Activated CD8-positive, alpha-beta T cell treated with anti-CD3 and anti-CD28 coated beads for 36 hours (primary cell): ENCODE data around the gene KLHL26. TPM values are rescaled to one million over a fixed set of nuclear protein-coding genes. Genes with fewer than 3 reads are reported as not detected.

Experiments
- ATAC-seq: fragments of 200-7000 bp; cut with Tn5 transposase; one replicate; pipeline ENCODE4 v1.10.0; 2021; ENCODE audit warnings: mild to moderate bottlenecking, moderate library complexity
- CTCF ChIA-PET: fragments of 350-600 bp; sonication (Branson Sonifier 250); formaldehyde crosslinking; loops from one replicate; lab custom pipeline; 2021; ENCODE audit warnings: antibody characterized with exemption; lab: Charles Lee
- POLR2A ChIA-PET: fragments of 350-600 bp; sonication (Branson Sonifier 250); formaldehyde crosslinking; loops from one replicate; lab custom pipeline; 2021; ENCODE audit warnings: antibody characterized with exemption; lab: Charles Lee
- DNase-seq: peaks from one replicate; pipeline ENCODE4 v3.0.0-alpha.2; 2020
- H3K27ac Mint-ChIP-seq: one replicate; pipeline ENCODE4 v1.8.0; 2021; ENCODE audit warnings: mild to moderate bottlenecking, mixed read lengths
- H3K27me3 Mint-ChIP-seq: one replicate; pipeline ENCODE4 v1.8.0; 2021; ENCODE audit warnings: mixed read lengths
- H3K36me3 Mint-ChIP-seq: one replicate; pipeline ENCODE4 v1.8.0; 2021; ENCODE audit warnings: low read depth, mixed read lengths
- H3K4me1 Mint-ChIP-seq: one replicate; pipeline ENCODE4 v1.8.0; 2021; ENCODE audit warnings: low read depth, mixed read lengths
- H3K4me3 Mint-ChIP-seq: one replicate; pipeline ENCODE4 v1.8.0; 2021; ENCODE audit warnings: mild to moderate bottlenecking, moderate library complexity, mixed read lengths
- H3K9me3 Mint-ChIP-seq: one replicate; pipeline ENCODE4 v1.8.0; 2021; ENCODE audit warnings: mixed read lengths
- intact Hi-C: fragments of 100-400 bp; cut with micrococcal nuclease; formaldehyde crosslinking; loops from one replicate; pipeline ENCODE4 v1.10.0; 2022
- total RNA-seq, 2 experiments: library from RNA; stranded (reverse); gene quantifications; one replicate each; pipeline ENCODE4 v1.2.3, GENCODE V29; 2021
- TF ChIP-seq, protein P1 (sequence below): fragments of 200-600 bp; IDR thresholded peaks from one replicate; pipeline ENCODE4 v1.8.0; 2022; ENCODE audit warnings: antibody characterized with exemption, mild to moderate bottlenecking

KLHL26 gene
- total RNA-seq, 2 experiments from 2014 or later, result 10.3 to 10.8 TPM

DNA sequence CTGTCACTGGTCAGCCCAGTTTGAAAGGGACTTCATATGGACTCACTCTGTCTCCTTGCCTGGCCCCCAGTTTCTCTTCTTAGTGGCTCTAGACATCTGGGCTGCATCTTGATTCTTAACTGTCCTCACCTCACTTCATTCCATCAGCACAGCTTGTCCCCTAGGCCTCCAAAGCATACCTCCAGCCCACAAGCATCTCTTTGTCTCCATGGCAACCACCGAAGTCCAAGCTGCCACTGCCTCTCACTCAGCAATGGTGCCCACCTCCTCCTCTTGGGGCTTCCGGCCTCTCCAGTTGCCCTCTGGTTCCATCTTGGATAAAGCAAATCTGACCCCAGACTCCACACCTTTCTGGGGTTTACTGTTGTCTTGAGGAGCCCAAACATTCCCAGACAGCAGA is 9.9 kb upstream of the KLHL26 start:
- intact Hi-C loops, result no loop called here
- no peaks in the 10 kb centered on the region for H3K36me3 Mint-ChIP-seq
- ChIA-PET CTCF (interaction anchor here (1.3 kb wide), 1 partner anchor 36 kb away, joined by 3 read pairs; no protein-coding TSS in a partner anchor), POLR2A (no interaction called here)
- no peak overlapping the region for H3K27ac Mint-ChIP-seq
- no peaks in the 10 kb centered on the region for H3K27me3 Mint-ChIP-seq
- no peaks in the 10 kb centered on the region for H3K4me1 Mint-ChIP-seq
- no peaks in the 10 kb centered on the region for H3K9me3 Mint-ChIP-seq
- ATAC-seq (no peak), DNase-seq (no peak)
- no peak overlapping the region for H3K4me3 Mint-ChIP-seq
- TF ChIP-seq, protein P1, sequence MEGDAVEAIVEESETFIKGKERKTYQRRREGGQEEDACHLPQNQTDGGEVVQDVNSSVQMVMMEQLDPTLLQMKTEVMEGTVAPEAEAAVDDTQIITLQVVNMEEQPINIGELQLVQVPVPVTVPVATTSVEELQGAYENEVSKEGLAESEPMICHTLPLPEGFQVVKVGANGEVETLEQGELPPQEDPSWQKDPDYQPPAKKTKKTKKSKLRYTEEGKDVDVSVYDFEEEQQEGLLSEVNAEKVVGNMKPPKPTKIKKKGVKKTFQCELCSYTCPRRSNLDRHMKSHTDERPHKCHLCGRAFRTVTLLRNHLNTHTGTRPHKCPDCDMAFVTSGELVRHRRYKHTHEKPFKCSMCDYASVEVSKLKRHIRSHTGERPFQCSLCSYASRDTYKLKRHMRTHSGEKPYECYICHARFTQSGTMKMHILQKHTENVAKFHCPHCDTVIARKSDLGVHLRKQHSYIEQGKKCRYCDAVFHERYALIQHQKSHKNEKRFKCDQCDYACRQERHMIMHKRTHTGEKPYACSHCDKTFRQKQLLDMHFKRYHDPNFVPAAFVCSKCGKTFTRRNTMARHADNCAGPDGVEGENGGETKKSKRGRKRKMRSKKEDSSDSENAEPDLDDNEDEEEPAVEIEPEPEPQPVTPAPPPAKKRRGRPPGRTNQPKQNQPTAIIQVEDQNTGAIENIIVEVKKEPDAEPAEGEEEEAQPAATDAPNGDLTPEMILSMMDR, result no peak

DNA sequence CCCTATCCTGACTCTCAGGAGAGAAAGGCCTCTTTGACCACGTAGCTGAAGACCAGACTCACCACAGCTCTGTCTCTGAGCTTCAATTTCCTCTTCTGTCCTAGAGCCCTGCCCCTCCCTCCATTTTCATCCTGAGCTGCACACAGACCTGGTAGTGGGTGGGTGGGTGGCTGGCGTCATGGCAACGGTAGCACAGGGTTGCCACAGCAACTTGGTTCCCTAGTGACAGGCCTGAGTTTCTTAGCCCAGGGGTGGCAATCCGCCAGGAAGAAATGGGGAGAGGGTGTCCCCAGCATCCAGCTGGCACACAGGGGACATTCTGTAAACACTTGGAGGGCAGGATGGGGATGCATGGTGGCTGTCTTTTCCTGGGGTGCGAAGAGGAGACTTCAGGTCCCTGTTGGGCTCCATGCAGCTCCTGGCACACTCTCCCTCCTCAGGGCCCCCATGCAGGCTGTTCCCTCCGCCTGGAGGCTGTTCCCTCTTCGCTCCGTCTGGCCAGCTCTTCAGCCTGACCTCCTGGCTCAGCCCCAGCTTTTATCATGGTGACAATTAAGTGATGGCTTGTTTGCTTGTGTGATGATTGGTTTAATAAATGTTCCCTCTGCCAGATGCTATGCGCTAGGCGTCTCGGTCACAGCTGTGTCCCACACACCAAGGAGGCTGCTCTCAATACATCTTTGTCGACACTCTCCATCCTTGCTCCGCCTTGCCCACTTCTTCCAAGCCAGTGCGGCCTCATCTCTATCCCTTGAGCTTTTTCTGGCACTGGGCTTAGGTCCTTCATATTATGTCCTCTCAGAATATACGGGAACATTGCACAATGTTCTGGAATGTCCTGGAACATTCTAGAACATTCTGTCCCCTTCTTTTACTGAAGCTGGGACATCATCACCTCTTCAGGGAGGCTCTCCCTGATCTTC is 7.4 kb upstream of the KLHL26 start:
- no peak overlapping the region for H3K27ac Mint-ChIP-seq
- no peaks in the 10 kb centered on the region for H3K27me3 Mint-ChIP-seq
- DNase-seq (no peak), ATAC-seq (no peak)
- H3K9me3 Mint-ChIP-seq, result no peaks in the 10 kb centered on the region
- no peaks in the 10 kb centered on the region for H3K36me3 Mint-ChIP-seq
- intact Hi-C loops, result no loop called here
- no peaks in the 10 kb centered on the region for H3K4me1 Mint-ChIP-seq
- no peak overlapping the region for H3K4me3 Mint-ChIP-seq
- ChIA-PET CTCF (interaction anchor here (0.5 to 1.5 kb wide), 3 partner anchors 10 to 218 kb away, joined by 3 read pairs; no protein-coding TSS in a partner anchor), POLR2A (interaction anchor here (0.6 to 0.9 kb wide), 2 partner anchors 10 to 878 kb away, joined by 3 to 4 read pairs; no protein-coding TSS in a partner anchor)
- TF ChIP-seq, protein P1, result no peak

DNA sequence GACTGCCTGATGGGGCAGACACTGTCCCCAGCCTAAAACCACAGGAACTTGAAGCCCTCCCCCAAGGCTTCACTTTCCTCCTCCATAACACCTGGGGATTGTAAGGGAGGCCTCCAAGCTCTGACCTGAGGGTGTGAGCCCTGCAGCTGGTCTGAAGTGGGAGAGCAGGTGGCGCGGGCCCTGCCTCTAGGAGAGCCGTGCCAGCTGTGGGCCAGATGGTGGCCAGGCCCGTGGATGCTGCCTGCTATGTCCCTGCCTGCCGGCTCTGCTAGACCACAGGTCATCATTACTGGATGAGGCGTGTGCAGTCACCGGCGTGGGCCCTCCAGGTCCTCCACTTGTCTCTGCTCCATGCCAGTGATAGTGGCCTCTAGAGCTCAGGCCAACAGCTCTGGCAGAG is 3.5 kb upstream of the KLHL26 start:
- CTCF ChIA-PET, result interaction anchor here (1.2 kb wide), 1 partner anchor 40 kb away, joined by 3 read pairs; no protein-coding TSS in a partner anchor
- Mint-ChIP-seq H3K9me3 (no peaks in the 10 kb centered on the region), H3K36me3 (no peaks in the 10 kb centered on the region), H3K4me1 (peaks cover 11% of the 10 kb centered on the region), H3K4me3 (no peak overlapping the region), H3K27me3 (no peaks in the 10 kb centered on the region), H3K27ac (no peak overlapping the region)
- TF ChIP-seq, protein P1, result no peak
- ATAC-seq, result no peak
- POLR2A ChIA-PET, result no interaction called here
- intact Hi-C loops, result no loop called here
- no peak for DNase-seq

DNA sequence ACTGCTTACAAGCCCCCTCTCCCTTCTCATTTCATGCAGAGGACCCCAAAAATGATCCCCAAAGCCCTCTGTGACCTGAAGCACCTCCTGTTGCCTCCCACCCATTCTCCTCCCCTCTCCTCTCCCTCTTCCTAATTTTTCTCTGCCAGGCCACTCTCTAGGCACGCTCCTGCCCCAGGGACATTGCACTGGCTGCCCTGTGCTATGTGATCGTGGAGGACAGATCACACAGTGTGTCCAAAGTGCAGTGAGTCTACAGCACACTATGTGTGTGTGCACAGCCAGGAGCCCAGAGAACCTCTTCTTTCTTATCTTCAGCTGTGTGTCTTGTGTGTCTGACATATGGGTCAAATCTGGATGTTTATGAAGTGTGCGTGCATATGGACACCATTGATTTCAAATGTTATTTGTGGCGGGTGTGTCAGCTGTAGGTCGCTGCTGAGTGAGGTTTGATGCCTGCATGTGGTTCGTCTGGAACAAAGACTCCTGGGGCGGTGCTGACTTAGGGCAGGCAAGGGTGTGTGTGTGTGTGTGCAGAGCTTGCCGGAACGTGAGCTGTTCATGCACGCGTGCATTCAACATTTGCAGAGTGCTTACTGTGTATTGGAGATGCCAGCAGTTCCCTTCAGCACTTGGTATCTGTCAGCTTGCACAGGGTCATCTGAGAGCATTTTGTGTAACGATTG is 2.1 kb upstream of the KLHL26 start:
- H3K27ac Mint-ChIP-seq, result no peak overlapping the region
- intact Hi-C loops, result loop anchor here (5.0 kb wide), 1 partner anchor 112 kb away; the partner anchor contains the start of gene ELL
- TF ChIP-seq, protein P1, result no peak
- peaks cover under 1% of the 10 kb centered on the region for H3K36me3 Mint-ChIP-seq
- POLR2A ChIA-PET, result interaction anchor here (0.9 kb wide), 1 partner anchor 50 kb away, joined by 3 read pairs; no protein-coding TSS in a partner anchor
- H3K9me3 Mint-ChIP-seq, result no peaks in the 10 kb centered on the region
- H3K27me3 Mint-ChIP-seq, result no peaks in the 10 kb centered on the region
- ATAC-seq, result no peak
- no peak overlapping the region for H3K4me3 Mint-ChIP-seq
- H3K4me1 Mint-ChIP-seq, result peaks cover 13% of the 10 kb centered on the region
- CTCF ChIA-PET, result interaction anchor here (1.2 kb wide), 2 partner anchors 41 to 246 kb away, joined by 3 to 4 read pairs; no protein-coding TSS in a partner anchor
- DNase-seq, result no peak
